ENCODE data around the gene BEND5.

DNA sequence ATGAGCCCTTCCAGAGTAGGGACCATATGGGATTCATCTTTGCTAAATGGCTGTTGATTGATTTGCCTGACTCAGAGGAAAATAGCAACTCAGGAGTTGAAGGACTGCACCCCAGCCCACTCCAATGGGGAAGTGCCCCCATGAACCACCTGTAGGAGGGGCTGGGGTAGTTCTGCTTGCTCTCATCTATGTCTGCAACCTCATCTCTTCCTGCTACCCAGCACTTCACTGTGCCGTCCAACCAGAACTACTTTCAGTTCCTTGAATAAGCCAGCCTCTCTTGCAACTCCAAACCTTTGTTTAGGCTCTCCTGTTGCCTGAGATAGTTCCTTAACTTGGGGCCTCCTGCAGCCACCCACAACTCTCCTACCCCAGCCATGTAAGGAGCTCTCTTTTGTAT is 26.6 kb downstream of the BEND5 start:
- no peak for TF ChIP-seq GATA2 (IDR thresholded peaks at IDR 0.05; ENCODE audit: low read depth, low read length)
- no peak for TF ChIP-seq GATA3 (IDR thresholded peaks at IDR 0.05; ENCODE audit: low read depth, low read length)
